Kidney epithelial cell (primary cell): ENCODE results near the gene CCNQ. TPM values are rescaled to one million over a fixed set of nuclear protein-coding genes. Genes with fewer than 3 reads are reported as not detected.

Experiments
- DNase-seq: peaks from one replicate; pipeline ENCODE4 v3.0.0-alpha.2; 2010; ENCODE audit warnings: low read depth
- H3K27me3 ChIP-seq: 2 replicates; pipeline ENCODE4 v1.6.0; 2011; ENCODE audit warnings: low read length; ENCODE audit not compliant: control insufficient read depth, insufficient read depth
- H3K36me3 ChIP-seq: 2 replicates; pipeline ENCODE4 v1.5.1; 2011; ENCODE audit warnings: low read length; ENCODE audit not compliant: control insufficient read depth, insufficient read depth
- H3K4me3 ChIP-seq: 2 replicates; pipeline ENCODE4 v1.5.1; 2011; ENCODE audit warnings: low read depth, mild to moderate bottlenecking, control low read depth, low read length
- CTCF ChIP-seq: IDR thresholded peaks from 2 replicates; pipeline ENCODE4 v1.5.1; 2011; ENCODE audit warnings: mild to moderate bottlenecking, moderate library complexity, low read length, control low read depth, inconsistent platforms; ENCODE audit not compliant: insufficient read depth, poor library complexity, severe bottlenecking
- total RNA-seq: library from RNA; depleted of rRNA; stranded (reverse); fragments of >200 nt; gene quantifications from 2 replicates; pipeline ENCODE4 v1.2.3, GENCODE V29; 2015

CCNQ gene
- total RNA-seq, 1 donor from 2014 or later: 29.3 TPM

- no peaks in the 10 kb centered on the region for H3K36me3 ChIP-seq
- DNase-seq: no peak
- no peaks in the 10 kb centered on the region for H3K27me3 ChIP-seq
- no peak for TF ChIP-seq CTCF
- no peak overlapping the region for H3K4me3 ChIP-seq
These were observed 37.6 kb downstream of the CCNQ start for GRCh38 chrX:153561337-153561736.

- no peaks in the 10 kb centered on the region for H3K36me3 ChIP-seq
- DNase-seq: no peak
- H3K27me3 ChIP-seq: no peaks in the 10 kb centered on the region
- H3K4me3 ChIP-seq: no peak overlapping the region
- no peak for TF ChIP-seq CTCF
These were observed 38.5 kb downstream of the CCNQ start for GRCh38 chrX:153560466-153560865.

GRCh38 chrX:153560000-153560399 is 38.9 kb downstream of the CCNQ start:
- no peaks in the 10 kb centered on the region for H3K27me3 ChIP-seq
- no peak for TF ChIP-seq CTCF
- no peak for DNase-seq
- no peak overlapping the region for H3K4me3 ChIP-seq
- H3K36me3 ChIP-seq: no peaks in the 10 kb centered on the region

GRCh38 chrX:153557618-153558355 is 41.2 kb downstream of the CCNQ start:
- no peak for TF ChIP-seq CTCF
- no peak for DNase-seq
- H3K4me3 ChIP-seq: no peak overlapping the region

GRCh38 chrX:153556767-153557166 is 42.2 kb downstream of the CCNQ start:
- Histone ChIP-seq H3K4me3 (no peak overlapping the region), H3K36me3 (no peaks in the 10 kb centered on the region), H3K27me3 (no peaks in the 10 kb centered on the region)
- no peak for TF ChIP-seq CTCF
- no peak for DNase-seq

More at GRCh38 chrX:153557618-153558355, 41.2 kb downstream of the CCNQ start:
- Histone ChIP-seq H3K27me3 (no peaks in the 10 kb centered on the region), H3K36me3 (no peaks in the 10 kb centered on the region)
